ENCODE results near the gene TYSND1. TPM values are rescaled to one million over a fixed set of nuclear protein-coding genes. Genes with fewer than 3 reads are reported as not detected.

TYSND1 gene
- total RNA-seq, 2 experiments from 2014 or later = 20.0 to 20.3 TPM

DNA sequence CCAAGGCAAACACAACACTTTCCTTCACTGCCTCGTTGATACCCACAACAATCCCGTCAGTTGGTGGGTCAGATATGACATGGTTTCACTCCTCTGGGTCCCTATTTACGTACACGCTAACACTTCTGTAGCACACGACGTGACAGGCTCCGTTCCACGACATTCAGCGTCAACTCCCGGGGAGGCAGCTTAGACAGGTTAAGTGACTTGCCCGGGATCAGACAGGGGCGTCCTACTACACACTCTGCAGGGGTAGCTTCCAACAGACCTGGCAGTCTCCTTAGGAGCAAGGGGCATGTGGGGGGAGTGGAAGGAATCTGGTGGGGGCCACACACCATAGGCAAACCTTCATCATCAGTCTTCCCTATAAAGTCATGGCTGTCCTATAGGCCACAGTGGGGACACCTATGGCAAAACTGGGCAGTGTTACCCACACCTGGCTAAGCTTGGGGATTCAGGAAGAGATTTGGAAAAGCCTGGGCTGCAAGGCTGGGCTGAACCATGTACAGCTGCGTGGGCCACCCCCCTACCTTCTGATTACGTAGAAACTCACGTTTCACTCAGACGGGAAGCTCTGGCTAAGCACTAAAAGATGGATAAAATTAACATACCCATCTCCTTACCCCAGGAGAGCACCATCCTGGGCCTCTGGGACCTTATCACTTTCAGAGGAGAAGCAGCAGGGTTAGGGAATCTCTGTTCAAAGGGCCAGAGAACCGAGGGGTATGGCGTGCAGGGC, 2.0 kb downstream of the TYSND1 start:
- peaks cover 38% of the 10 kb centered on the region for H3K4me1 Mint-ChIP-seq (ENCODE audit: low read depth)
- ChIA-PET POLR2A (interaction anchor here (1.0 to 4.5 kb wide), 9 partner anchors 9 to 88 kb away, joined by 3 to 38 read pairs (median 12); partner anchors contain the start of genes AIFM2, PPA1 and SAR1A), CTCF (interaction anchor here (0.8 to 4.2 kb wide), 7 partner anchors 10 to 89 kb away, joined by 3 to 62 read pairs (median 5); partner anchors contain the start of genes AIFM2, PPA1 and SAR1A)
- no peaks in the 10 kb centered on the region for H3K9me3 Mint-ChIP-seq
- H3K27me3 Mint-ChIP-seq = no peaks in the 10 kb centered on the region
- ATAC-seq (no peak), DNase-seq (no peak)
- peak overlapping the region; percentile 82 for H3K27ac Mint-ChIP-seq
- intact Hi-C loops (cut with micrococcal nuclease) = no loop called here
- H3K4me3 Mint-ChIP-seq = peak overlapping the region; percentile 89
- peaks cover 15% of the 10 kb centered on the region for H3K36me3 Mint-ChIP-seq (ENCODE audit: low read depth)
- TF ChIP-seq, protein P1, sequence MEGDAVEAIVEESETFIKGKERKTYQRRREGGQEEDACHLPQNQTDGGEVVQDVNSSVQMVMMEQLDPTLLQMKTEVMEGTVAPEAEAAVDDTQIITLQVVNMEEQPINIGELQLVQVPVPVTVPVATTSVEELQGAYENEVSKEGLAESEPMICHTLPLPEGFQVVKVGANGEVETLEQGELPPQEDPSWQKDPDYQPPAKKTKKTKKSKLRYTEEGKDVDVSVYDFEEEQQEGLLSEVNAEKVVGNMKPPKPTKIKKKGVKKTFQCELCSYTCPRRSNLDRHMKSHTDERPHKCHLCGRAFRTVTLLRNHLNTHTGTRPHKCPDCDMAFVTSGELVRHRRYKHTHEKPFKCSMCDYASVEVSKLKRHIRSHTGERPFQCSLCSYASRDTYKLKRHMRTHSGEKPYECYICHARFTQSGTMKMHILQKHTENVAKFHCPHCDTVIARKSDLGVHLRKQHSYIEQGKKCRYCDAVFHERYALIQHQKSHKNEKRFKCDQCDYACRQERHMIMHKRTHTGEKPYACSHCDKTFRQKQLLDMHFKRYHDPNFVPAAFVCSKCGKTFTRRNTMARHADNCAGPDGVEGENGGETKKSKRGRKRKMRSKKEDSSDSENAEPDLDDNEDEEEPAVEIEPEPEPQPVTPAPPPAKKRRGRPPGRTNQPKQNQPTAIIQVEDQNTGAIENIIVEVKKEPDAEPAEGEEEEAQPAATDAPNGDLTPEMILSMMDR (IDR thresholded peaks at IDR 0.05) = no peak

DNA sequence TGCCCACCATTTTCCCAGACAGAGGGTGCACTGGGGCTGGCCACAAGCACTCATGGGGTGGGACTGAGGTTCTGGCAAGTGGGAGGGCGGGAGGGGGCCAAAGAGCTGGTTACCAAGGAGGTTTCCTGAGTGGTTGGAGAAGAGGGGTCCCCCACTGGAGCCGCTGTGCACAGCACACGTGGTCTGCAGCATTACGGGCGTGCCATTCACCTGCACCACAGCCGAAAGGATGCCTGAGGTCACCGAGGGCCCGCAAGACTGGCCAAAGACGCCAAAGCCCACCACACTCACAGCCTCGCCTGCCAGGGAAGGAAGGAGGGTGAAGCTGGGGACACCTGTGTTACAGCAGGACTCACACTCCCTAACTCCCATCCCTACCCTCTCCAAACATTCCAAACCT, 3.9 kb downstream of the TYSND1 start:
- CTCF ChIA-PET = interaction anchor here (5.0 kb wide), 1 partner anchor 26 kb away, joined by 28 read pairs; no protein-coding TSS in a partner anchor
- no peak overlapping the region for H3K4me3 Mint-ChIP-seq
- no peak for DNase-seq
- no peak for ATAC-seq
- POLR2A ChIA-PET = interaction anchor here (1.1 to 1.2 kb wide), 2 partner anchors 14 to 28 kb away, joined by 3 to 4 read pairs; partner anchors contain the start of gene SAR1A
- no peak overlapping the region for H3K27ac Mint-ChIP-seq
- H3K36me3 Mint-ChIP-seq (ENCODE audit: low read depth) = peaks cover 8% of the 10 kb centered on the region
- no peaks in the 10 kb centered on the region for H3K27me3 Mint-ChIP-seq
- no peaks in the 10 kb centered on the region for H3K9me3 Mint-ChIP-seq
- peaks cover 38% of the 10 kb centered on the region for H3K4me1 Mint-ChIP-seq (ENCODE audit: low read depth)
- TF ChIP-seq, protein P1 (IDR thresholded peaks at IDR 0.05) = no peak
- intact Hi-C loops (cut with micrococcal nuclease) = no loop called here

DNA sequence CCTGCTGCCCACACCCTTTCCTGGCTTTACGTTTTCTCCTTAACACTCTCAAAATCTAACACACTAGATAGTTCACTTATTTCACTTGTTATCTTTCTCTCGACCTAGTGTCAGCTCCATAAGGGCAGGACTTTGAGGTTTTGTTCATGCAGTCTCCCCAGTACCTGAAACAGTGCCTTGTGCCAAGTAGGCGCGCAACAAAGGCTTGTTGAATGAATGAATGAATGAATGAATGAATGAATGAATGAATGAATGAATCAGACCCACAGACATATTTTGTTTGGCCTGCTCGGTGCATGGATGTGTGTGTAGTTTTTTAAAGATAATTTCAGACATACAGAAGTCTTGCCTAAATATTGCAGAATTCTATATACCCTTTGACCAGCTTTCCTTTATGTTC, 6.2 kb downstream of the TYSND1 start:
- no peak for DNase-seq
- no peaks in the 10 kb centered on the region for H3K9me3 Mint-ChIP-seq
- ChIA-PET CTCF (interaction anchor here (0.9 to 5.0 kb wide), 2 partner anchors 24 to 81 kb away, joined by 3 to 28 read pairs; no protein-coding TSS in a partner anchor), POLR2A (interaction anchor here (0.8 kb wide), 1 partner anchor 265 kb away, joined by 3 read pairs; no protein-coding TSS in a partner anchor)
- H3K27me3 Mint-ChIP-seq = no peaks in the 10 kb centered on the region
- peaks cover 32% of the 10 kb centered on the region for H3K4me1 Mint-ChIP-seq (ENCODE audit: low read depth)
- intact Hi-C loops (cut with micrococcal nuclease) = no loop called here
- no peak overlapping the region for H3K4me3 Mint-ChIP-seq
- H3K36me3 Mint-ChIP-seq (ENCODE audit: low read depth) = peaks cover 8% of the 10 kb centered on the region
- no peak for ATAC-seq
- TF ChIP-seq, protein P1 (IDR thresholded peaks at IDR 0.05) = no peak
- H3K27ac Mint-ChIP-seq = no peak overlapping the region

DNA sequence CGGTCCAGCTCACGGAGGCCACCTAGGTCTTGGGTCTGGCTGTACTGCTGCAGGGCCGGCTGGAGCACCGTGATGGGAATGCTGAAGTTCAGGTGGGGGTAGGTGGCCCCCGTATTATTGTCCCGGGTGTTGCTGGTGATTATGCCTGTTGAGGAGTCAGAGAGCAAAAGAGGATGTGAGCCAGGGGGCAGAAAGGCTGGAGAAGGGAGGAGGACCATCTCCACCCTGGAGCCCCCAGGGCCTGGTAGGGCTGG, 6.6 kb downstream of the TYSND1 start:
- no peaks in the 10 kb centered on the region for H3K9me3 Mint-ChIP-seq
- peaks cover 8% of the 10 kb centered on the region for H3K36me3 Mint-ChIP-seq (ENCODE audit: low read depth)
- no peaks in the 10 kb centered on the region for H3K27me3 Mint-ChIP-seq
- peaks cover 32% of the 10 kb centered on the region for H3K4me1 Mint-ChIP-seq (ENCODE audit: low read depth)
- ChIA-PET CTCF (interaction anchor here (0.9 to 5.0 kb wide), 2 partner anchors 24 to 82 kb away, joined by 3 to 28 read pairs; no protein-coding TSS in a partner anchor), POLR2A (interaction anchor here (0.8 to 1.0 kb wide), 2 partner anchors 16 to 266 kb away, joined by 3 to 4 read pairs; no protein-coding TSS in a partner anchor)
- no peak for ATAC-seq
- DNase-seq = no peak
- no peak overlapping the region for H3K27ac Mint-ChIP-seq
- no peak overlapping the region for H3K4me3 Mint-ChIP-seq
- TF ChIP-seq, protein P1 (IDR thresholded peaks at IDR 0.05) = no peak
- intact Hi-C loops (cut with micrococcal nuclease) = no loop called here
